NCI-H187 treated with DMSO at 0.1 percent for 48 hours (cell line): Measurements from ENCODE around the gene HDAC4.

Source experiments
- DNase-seq: peaks from one replicate; lab custom pipeline; 2025; lab: John Stamatoyannopoulos, UW

The HDAC4 gene

GRCh38 chr2:239396881-239397681 is 3.7 kb downstream of the HDAC4 start:
- DNase-seq = no peak

DNA sequence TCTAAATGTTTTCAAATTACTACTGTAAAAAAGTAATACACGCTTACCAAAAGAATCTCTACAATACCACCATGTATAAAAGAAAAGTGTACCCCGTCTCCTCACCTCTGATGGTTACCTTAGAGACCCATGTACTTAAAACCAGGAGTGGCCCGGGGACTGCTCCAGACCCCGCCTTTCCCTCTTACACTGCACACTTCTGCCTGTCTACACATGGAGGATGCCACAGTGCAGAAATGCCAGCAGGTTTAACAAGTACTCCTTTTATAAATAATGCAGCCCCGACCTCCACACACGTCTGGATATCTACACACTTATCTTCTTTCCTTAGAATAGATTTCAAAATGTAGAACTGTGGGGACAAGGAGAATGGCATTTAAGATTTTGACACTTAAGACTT is 5.3 kb downstream of the HDAC4 start:
- DNase-seq = no peak

DNA sequence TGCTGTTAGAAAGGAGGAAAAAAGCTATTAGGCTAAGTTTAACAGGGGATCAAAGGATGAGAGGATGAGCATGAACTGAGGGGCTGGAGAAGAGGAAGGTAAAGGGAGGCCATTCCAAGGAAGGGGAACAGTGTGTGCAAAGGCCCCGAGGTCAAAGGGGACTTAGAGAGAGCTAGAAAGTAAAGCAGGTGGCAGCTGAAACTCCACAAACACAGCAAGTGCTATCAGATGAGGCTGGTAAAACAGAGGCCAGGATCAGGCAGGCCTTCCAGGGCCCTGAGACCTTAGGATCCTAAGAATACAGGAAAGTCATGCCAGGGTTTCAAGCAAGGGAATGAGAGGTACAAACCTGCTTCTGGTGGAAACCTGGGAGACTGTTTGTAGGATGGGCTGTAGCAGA is 5.8 kb downstream of the HDAC4 start:
- no peak for DNase-seq

DNA sequence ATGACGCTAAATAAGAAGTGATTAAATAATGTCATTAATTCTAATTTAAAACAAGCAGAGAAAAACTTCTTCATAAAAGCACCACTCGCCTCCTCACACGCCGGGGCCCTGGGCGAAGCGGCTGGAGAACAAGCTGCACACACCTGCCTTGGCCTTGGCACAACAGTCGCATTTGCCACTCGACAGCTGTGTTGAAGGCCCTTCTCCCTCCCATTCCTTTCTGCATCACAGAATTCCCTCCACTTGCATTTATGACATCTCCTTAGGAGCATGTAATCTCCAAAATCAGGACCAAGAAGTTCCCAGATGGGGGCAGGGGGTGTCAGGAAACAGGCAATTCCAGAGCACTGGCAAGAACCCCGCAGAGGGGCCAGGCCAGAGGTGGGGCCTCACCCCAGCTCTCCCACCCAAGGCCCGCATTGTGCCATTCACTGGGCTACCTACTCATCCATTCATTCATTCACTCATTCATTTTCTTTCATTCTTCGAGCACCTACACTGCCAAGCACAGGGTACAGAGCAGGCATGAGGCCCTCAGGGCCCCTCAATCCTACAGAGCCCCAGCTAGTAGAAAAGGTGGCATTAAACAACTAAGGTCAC is 6.4 kb downstream of the HDAC4 start:
- no peak for DNase-seq

DNA sequence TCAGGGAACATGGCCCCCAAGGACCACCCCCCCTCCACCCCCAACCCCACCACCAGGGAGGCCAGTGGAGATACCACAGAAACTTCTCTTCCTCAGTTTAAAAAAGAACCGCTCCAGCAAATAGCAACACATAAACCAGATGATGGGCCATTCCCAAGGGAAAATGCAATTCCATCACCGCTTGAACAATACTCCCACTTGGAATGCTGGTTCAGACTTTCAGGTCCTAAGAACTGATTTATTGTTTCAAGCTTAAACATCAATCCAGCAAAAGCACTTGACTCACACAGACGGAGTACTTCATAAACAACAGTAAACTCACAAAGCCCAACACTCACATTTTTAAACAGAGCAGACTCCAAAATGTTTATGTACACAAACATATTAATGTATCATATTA is 6.9 kb downstream of the HDAC4 start:
- DNase-seq = peak; percentile 18

DNA sequence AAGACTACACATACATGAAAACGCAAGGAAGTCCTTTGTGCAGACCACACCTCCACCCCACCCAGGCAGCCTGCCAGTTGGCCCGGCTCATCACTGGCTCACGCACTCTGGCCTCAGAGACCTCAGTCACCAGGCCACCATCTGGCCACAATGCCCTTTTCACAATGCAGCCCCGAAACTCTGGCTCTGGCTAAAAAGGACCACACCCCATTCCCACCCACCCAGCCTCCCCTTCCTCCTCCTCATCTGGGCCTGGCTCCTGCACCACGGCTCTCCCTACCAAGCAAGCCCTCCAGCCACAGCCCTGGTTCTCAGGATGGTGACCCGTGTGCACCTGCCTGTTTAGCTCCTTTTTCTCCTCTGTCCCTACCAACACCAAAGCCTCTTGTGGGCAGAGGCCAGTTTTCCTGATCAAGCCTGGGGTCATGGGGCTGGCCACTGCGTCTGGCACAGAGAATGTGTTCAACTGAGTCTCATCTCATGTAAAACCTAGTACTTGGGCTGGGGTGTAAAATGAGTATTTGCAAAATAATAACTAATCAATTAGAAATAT is 7.4 kb downstream of the HDAC4 start:
- DNase-seq = no peak

- DNase-seq = no peak
Measured at GRCh38 chr2:239392688-239393387, 8.0 kb downstream of the HDAC4 start.

DNA sequence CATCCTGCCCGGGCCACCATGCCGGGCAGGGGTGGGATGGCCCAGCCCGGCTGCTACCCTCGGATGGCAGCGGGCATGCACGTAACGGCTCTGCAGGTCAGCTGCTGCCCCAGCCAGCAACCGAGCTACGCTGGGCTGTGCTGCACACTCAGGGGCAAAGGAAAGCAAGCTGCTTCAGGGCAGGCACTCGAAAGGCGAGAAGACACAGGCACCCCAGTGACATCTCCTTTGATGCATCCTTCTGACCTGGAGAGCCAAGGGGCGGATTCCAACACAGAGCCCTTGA is 8.8 kb downstream of the HDAC4 start:
- DNase-seq = no peak

GRCh38 chr2:239391286-239392071 is 9.3 kb downstream of the HDAC4 start:
- DNase-seq = no peak

DNA sequence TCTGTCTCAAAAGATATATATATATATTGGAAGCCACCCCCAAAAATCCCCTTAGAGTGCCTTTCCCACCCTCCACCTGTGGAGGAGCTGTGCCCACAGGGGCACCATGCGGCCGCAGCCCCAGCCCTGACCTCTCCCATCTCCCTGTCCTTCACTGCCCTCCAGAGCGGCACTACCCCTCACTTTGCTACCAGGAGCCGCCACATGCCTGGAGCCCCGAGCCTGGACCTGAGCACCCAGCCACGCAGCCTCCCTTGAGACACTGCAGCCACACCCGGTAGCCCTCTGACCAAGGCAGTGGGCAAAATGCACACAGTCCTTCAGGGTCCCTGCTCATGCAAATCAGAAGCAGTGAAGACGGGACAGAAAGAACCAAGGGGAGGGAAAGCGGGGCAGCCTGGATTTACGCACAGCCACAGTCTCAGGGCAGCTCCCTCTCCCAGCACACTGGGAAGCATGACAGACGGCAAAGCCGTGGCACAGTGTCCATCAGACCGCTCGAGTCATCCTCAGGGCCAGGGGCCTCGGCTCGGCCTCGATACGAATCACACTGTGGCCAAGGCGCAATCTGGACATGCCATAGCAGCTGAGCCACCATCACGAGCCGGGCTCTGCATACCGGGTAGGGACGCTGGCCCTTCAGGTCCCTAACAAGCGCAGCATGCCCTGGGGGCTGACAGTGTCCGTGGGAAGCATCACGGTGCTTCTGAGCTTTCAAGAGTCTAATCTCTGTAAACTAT is 10.1 kb downstream of the HDAC4 start:
- no peak for DNase-seq

DNA sequence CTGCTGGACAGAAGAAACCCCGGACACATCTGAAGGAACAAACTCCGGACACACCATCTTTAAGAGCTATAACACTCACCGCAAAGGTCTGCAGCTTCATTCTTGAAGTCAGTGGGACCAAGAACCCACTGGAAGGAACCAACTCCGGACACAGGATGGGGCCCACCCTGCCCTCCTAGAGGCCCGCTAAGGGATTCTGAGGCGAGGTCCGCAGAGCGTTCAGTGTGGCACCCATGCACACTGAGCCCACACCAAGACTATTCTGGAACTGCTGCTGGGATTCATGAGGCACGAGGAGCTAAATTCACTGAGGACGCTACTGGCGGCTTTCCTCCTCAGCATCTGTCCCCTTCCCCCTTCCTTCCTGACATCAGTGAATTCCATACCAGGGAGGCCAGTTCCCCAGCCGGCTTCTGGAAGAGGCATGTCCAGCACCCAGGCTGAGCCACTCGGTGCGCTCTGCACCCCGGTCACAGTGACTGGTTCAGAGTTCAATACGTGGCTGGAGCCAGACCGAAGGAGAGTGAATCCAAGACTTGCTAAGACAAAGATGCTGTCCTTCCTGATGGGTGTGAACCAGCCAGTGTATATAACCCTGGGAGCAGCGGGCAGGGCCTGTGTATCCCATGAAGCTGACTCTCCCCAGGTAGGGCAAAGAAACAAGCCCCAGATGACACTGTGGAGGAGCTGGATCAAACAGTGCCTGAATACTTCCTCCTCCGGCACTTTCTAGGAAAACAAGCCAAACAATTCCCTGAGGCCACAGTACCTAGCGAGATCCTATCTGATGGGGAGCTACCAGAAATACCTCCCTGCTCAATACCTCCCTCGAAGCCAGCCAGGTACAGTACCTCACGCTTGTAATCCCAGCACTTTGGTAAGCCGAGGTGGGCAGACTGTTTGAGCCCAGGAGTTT is 11.1 kb downstream of the HDAC4 start:
- no peak for DNase-seq

DNA sequence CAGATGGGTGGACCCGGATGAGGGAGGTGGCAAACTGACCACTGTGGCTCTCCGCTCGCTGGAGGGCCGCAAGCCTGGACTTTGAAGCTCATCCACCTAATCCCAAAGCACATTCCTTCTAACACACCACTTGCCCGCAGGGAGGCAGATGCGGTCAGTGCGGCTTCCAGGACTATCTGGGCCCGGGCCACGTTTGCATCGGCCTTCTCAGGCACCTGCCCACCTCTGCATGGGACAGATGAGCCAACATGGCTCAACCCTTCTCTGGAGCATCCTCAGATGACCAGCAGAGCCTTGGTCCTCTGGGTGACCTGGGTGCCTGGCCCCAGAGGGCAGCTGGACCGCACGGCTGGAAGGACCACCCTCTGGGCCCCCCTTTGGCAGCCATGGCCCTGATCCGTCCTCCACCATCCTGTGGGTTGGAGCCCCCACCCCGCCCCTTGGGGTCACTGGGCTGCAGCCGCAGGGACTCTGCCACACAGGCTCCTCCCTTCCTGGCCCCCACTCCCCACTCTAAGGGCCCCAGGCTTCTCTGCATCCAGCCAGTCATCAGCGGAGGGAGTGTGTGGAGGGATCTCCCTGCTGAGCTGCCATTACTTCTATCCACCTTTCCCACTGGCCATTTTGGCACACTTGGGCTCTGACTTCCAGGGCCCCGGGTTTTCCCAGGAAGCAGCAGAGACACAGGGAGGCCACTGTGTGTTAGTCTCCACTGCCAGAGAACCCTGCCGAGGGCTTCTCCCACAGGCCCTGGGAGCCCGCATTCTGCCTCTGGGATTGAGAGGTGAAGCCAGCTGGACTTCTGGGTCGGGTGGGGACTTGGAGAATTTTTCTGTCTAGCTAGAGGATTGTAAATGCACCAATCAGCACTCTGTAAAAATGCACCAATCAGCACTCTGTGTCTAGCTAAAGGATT is 12.3 kb downstream of the HDAC4 start:
- DNase-seq = no peak

- DNase-seq = no peak
Measured at GRCh38 chr2:239387811-239388210, 13.0 kb downstream of the HDAC4 start.

GRCh38 chr2:239386872-239387445 is 13.9 kb downstream of the HDAC4 start:
- DNase-seq = no peak

DNA sequence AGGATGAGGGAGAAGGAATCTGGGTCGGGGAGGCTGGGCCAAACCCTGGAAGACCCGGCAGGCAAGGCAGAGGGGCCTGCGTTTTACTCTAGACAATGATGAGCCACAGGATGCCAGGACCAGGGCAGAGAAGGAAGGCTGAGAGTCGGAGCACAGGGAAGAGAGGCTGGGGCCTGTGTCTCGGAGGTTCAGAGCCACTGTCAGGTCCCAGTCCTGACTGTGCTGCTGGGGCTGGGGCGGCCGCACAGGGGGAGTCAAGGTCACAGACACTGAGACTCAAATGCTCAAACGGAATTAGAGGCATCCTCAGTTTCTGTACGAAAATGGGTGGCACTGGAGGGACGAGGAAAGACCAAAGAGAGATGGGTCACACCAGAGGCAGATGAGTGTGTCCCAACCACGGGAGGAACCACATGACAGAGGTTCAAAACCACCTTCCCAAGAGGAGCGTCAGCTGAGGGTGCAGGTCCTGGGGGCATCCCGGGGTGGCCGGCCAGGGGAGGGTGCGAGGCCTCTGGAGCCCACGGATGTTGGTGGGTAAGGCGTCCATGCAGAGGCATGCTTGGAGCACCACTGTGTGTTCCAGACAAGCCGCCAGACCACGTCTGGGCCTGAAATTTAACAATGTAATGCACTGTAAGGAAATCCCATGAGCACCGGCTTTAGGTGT is 14.7 kb downstream of the HDAC4 start:
- no peak for DNase-seq

- no peak for DNase-seq
Measured at GRCh38 chr2:239385096-239386000, 15.5 kb downstream of the HDAC4 start.

- DNase-seq = no peak
Measured at GRCh38 chr2:239383759-239384156, 17.1 kb downstream of the HDAC4 start.
